Progenitor cell of endocrine pancreas (in vitro differentiated cells): Measurements from ENCODE around the gene ENTHD1. TPM values are rescaled to one million over a fixed set of nuclear protein-coding genes. Genes with fewer than 3 reads are reported as not detected.

Experiments
- DNase-seq: peaks from one replicate; pipeline ENCODE4 v3.0.0; 2021; ENCODE audit warnings: low spot score; ENCODE audit not compliant: unreplicated experiment
- H3K27ac Mint-ChIP-seq: 2 replicates; pipeline ENCODE4 v1.8.0; 2021; ENCODE audit warnings: mild to moderate bottlenecking, moderate library complexity, mixed read lengths
- H3K27me3 Mint-ChIP-seq: 2 replicates; pipeline ENCODE4 v1.8.0; 2021; ENCODE audit warnings: mixed read lengths
- H3K36me3 Mint-ChIP-seq: 2 replicates; pipeline ENCODE4 v1.8.0; 2022; ENCODE audit warnings: mixed read lengths; ENCODE audit not compliant: insufficient read depth
- H3K4me1 Mint-ChIP-seq: 2 replicates; pipeline ENCODE4 v1.8.0; 2021; ENCODE audit warnings: low read depth, mixed read lengths
- H3K4me3 Mint-ChIP-seq: 2 replicates; pipeline ENCODE4 v1.8.0; 2021; ENCODE audit warnings: low read depth, mild to moderate bottlenecking, moderate library complexity, mixed read lengths
- H3K9me3 Mint-ChIP-seq: 2 replicates; pipeline ENCODE4 v1.8.0; 2021; ENCODE audit warnings: low read depth, mixed read lengths
- CTCF ChIP-seq: fragments of 200-600 bp; sonication (generic); IDR thresholded peaks from one replicate; pipeline ENCODE4 v1.5.0; 2021; ENCODE audit warnings: antibody characterized with exemption, mild to moderate bottlenecking; ENCODE audit not compliant: unreplicated experiment
- total RNA-seq: library from RNA; stranded (reverse); gene quantifications from 2 replicates; pipeline ENCODE4 v1.2.1, GENCODE V29; 2021

The ENTHD1 gene
- total RNA-seq, 1 donor from 2014 or later, result not detected

- Mint-ChIP-seq H3K27me3 (peaks cover 33% of the 10 kb centered on the region), H3K36me3 (no peaks in the 10 kb centered on the region), H3K4me1 (peaks cover 8% of the 10 kb centered on the region), H3K4me3 (no peak overlapping the region), H3K27ac (no peak overlapping the region), H3K9me3 (no peaks in the 10 kb centered on the region)
- no peak for TF ChIP-seq CTCF
- DNase-seq, result no peak
Measured at GRCh38 chr22:39935116-39935515, 41.6 kb upstream of the ENTHD1 start.

GRCh38 chr22:39933741-39934140 lies 40.2 kb upstream of the ENTHD1 start:
- no peak for DNase-seq
- TF ChIP-seq CTCF, result no peak
- H3K4me3 Mint-ChIP-seq, result no peak overlapping the region
- no peaks in the 10 kb centered on the region for H3K36me3 Mint-ChIP-seq
- peaks cover 33% of the 10 kb centered on the region for H3K27me3 Mint-ChIP-seq
- H3K4me1 Mint-ChIP-seq, result peaks cover 8% of the 10 kb centered on the region
- no peak overlapping the region for H3K27ac Mint-ChIP-seq
- H3K9me3 Mint-ChIP-seq, result no peaks in the 10 kb centered on the region

GRCh38 chr22:39932918-39933649 lies 39.5 kb upstream of the ENTHD1 start:
- Mint-ChIP-seq H3K36me3 (no peaks in the 10 kb centered on the region), H3K4me1 (peaks cover 8% of the 10 kb centered on the region), H3K27me3 (peaks cover 33% of the 10 kb centered on the region), H3K9me3 (no peaks in the 10 kb centered on the region), H3K27ac (no peak overlapping the region), H3K4me3 (no peak overlapping the region)
- peak; percentile 57 for TF ChIP-seq CTCF
- DNase-seq, result no peak

GRCh38 chr22:39932166-39932565 lies 38.6 kb upstream of the ENTHD1 start:
- TF ChIP-seq CTCF, result no peak
- H3K9me3 Mint-ChIP-seq, result no peaks in the 10 kb centered on the region

GRCh38 chr22:39931251-39931650 lies 37.7 kb upstream of the ENTHD1 start:
- DNase-seq, result no peak
- Mint-ChIP-seq H3K27ac (no peak overlapping the region), H3K27me3 (peaks cover 17% of the 10 kb centered on the region), H3K4me3 (no peak overlapping the region), H3K36me3 (no peaks in the 10 kb centered on the region), H3K9me3 (no peaks in the 10 kb centered on the region), H3K4me1 (peaks cover 14% of the 10 kb centered on the region)
- no peak for TF ChIP-seq CTCF

More at GRCh38 chr22:39932166-39932565, 38.6 kb upstream of the ENTHD1 start:
- no peaks in the 10 kb centered on the region for H3K36me3 Mint-ChIP-seq
- H3K27me3 Mint-ChIP-seq, result peaks cover 26% of the 10 kb centered on the region
- peaks cover 10% of the 10 kb centered on the region for H3K4me1 Mint-ChIP-seq
- H3K4me3 Mint-ChIP-seq, result no peak overlapping the region
- no peak overlapping the region for H3K27ac Mint-ChIP-seq
- DNase-seq, result no peak
